ENCODE results near the gene PIP5K1B. TPM values are rescaled to one million over a fixed set of nuclear protein-coding genes. Genes with fewer than 3 reads are reported as not detected.

PIP5K1B gene
- polyA plus RNA-seq, 1 donor (not counting 4 experiments of a cell fraction or from before 2014, with no cell fraction given): not detected

GRCh38 chr9:68969538-68969937, 264.5 kb downstream of the PIP5K1B start:
- H3K9me1 ChIP-seq (ENCODE audit: control insufficient read depth, extremely low read depth, insufficient read depth, low read length): no peaks in the 10 kb centered on the region
- H4K20me1 ChIP-seq (ENCODE audit: control insufficient read depth, extremely low read depth, insufficient read depth, low read length): no peaks in the 10 kb centered on the region
- no peaks in the 10 kb centered on the region for H3K27me3 ChIP-seq (ENCODE audit: control insufficient read depth, extremely low read depth, insufficient read depth, low read length)
- H3K36me3 ChIP-seq (ENCODE audit: control insufficient read depth in 2 of 2, extremely low read depth in 1 of 2, insufficient read depth in 2 of 2, low read length in 2 of 2): no peaks in the 10 kb centered on the region
- dilution Hi-C loops (cut with MboI; ENCODE audit: extremely low pct_ligation_motif_present, low sequenced_read_pairs): no loop called here
- H3K4me2 ChIP-seq (ENCODE audit: control insufficient read depth, extremely low read depth, insufficient read depth, low read depth, low read length): no peak overlapping the region
- H2AFZ ChIP-seq (ENCODE audit: control insufficient read depth, low read length): no peak overlapping the region
- TF ChIP-seq CTCF (optimal IDR thresholded peaks at IDR 0.05 in 1 of 3, IDR thresholded peaks at IDR 0.05 in 1 of 3, conservative IDR thresholded peaks at IDR 0.05 in 1 of 3; ENCODE audit: extremely low read depth in 1 of 3, insufficient read depth in 2 of 3, low read length in 3 of 3) (no peak), EZH2 (IDR thresholded peaks at IDR 0.05; ENCODE audit: low read length) (no peak)
- H3K4me1 ChIP-seq (ENCODE audit: control insufficient read depth, extremely low read depth, insufficient read depth, low read length): no peaks in the 10 kb centered on the region
- H3K9ac ChIP-seq (ENCODE audit: control insufficient read depth, extremely low read depth, insufficient read depth, low read length): no peak overlapping the region
- no peak overlapping the region for H3K27ac ChIP-seq (ENCODE audit: control insufficient read depth, insufficient read depth, low read length)
- H3K4me3 ChIP-seq (ENCODE audit: control insufficient read depth in 2 of 3, extremely low read depth in 1 of 3, insufficient read depth in 2 of 3, low read depth in 1 of 3, low read length in 3 of 3): no peak overlapping the region
- DNase-seq (ENCODE audit: low read depth, low spot score) (no peak), FAIRE-seq (no peak)
- no peaks in the 10 kb centered on the region for H3K9me3 ChIP-seq (ENCODE audit: control insufficient read depth, low read depth, low read length)
- H3K79me2 ChIP-seq (ENCODE audit: control insufficient read depth, insufficient read depth, low read length): no peaks in the 10 kb centered on the region

GRCh38 chr9:68970151-68970550, 265.1 kb downstream of the PIP5K1B start:
- H3K4me1 ChIP-seq (ENCODE audit: control insufficient read depth, extremely low read depth, insufficient read depth, low read length): no peaks in the 10 kb centered on the region
- H3K79me2 ChIP-seq (ENCODE audit: control insufficient read depth, insufficient read depth, low read length): no peaks in the 10 kb centered on the region
- H4K20me1 ChIP-seq (ENCODE audit: control insufficient read depth, extremely low read depth, insufficient read depth, low read length): no peaks in the 10 kb centered on the region
- no peaks in the 10 kb centered on the region for H3K9me1 ChIP-seq (ENCODE audit: control insufficient read depth, extremely low read depth, insufficient read depth, low read length)
- no peaks in the 10 kb centered on the region for H3K36me3 ChIP-seq (ENCODE audit: control insufficient read depth in 2 of 2, extremely low read depth in 1 of 2, insufficient read depth in 2 of 2, low read length in 2 of 2)
- H3K4me2 ChIP-seq (ENCODE audit: control insufficient read depth, extremely low read depth, insufficient read depth, low read depth, low read length): no peak overlapping the region
- H3K27me3 ChIP-seq (ENCODE audit: control insufficient read depth, extremely low read depth, insufficient read depth, low read length): no peaks in the 10 kb centered on the region
- no peak overlapping the region for H3K27ac ChIP-seq (ENCODE audit: control insufficient read depth, insufficient read depth, low read length)
- H3K4me3 ChIP-seq (ENCODE audit: control insufficient read depth in 2 of 3, extremely low read depth in 1 of 3, insufficient read depth in 2 of 3, low read depth in 1 of 3, low read length in 3 of 3): no peak overlapping the region
- H2AFZ ChIP-seq (ENCODE audit: control insufficient read depth, low read length): no peak overlapping the region
- no peak overlapping the region for H3K9ac ChIP-seq (ENCODE audit: control insufficient read depth, extremely low read depth, insufficient read depth, low read length)
- dilution Hi-C loops (cut with MboI; ENCODE audit: extremely low pct_ligation_motif_present, low sequenced_read_pairs): no loop called here
- FAIRE-seq (no peak), DNase-seq (ENCODE audit: low read depth, low spot score) (no peak)
- no peak for TF ChIP-seq EZH2 (IDR thresholded peaks at IDR 0.05; ENCODE audit: low read length)
- no peak for TF ChIP-seq CTCF (optimal IDR thresholded peaks at IDR 0.05 in 1 of 3, IDR thresholded peaks at IDR 0.05 in 1 of 3, conservative IDR thresholded peaks at IDR 0.05 in 1 of 3; ENCODE audit: extremely low read depth in 1 of 3, insufficient read depth in 2 of 3, low read length in 3 of 3)
- no peaks in the 10 kb centered on the region for H3K9me3 ChIP-seq (ENCODE audit: control insufficient read depth, low read depth, low read length)
